Measurements from ENCODE around the gene STEEP1. TPM values are rescaled to one million over a fixed set of nuclear protein-coding genes. Genes with fewer than 3 reads are reported as not detected.

STEEP1 gene
- total and polyA plus RNA-seq, 2 of the 13 experiments (the other 11 are each of a cell fraction or from before 2014, with no cell fraction given) = 7.7 to 23.1 TPM

GRCh38 chrX:119602701-119603255, 37.6 kb upstream of the STEEP1 start (continued):
- TF ChIP-seq ZNF704 (CRISPR knock-in tag; IDR thresholded peaks at IDR 0.05; ENCODE audit: borderline replicate concordance) (no peak), ZNF558 (CRISPR knock-in tag; IDR thresholded peaks at IDR 0.05; ENCODE audit: borderline replicate concordance) (no peak), ZFP62 (CRISPR knock-in tag; IDR thresholded peaks at IDR 0.05) (no peak), ZNF547 (CRISPR knock-in tag; IDR thresholded peaks at IDR 0.05) (no peak), ZNF562 (CRISPR knock-in tag; IDR thresholded peaks at IDR 0.05; ENCODE audit: borderline replicate concordance) (no peak), ZNF3 (CRISPR knock-in tag; IDR thresholded peaks at IDR 0.05) (no peak), FOXO1 (CRISPR knock-in tag; IDR thresholded peaks at IDR 0.05) (no peak), ZNF432 (CRISPR knock-in tag; IDR thresholded peaks at IDR 0.05; ENCODE audit: borderline replicate concordance) (no peak), FOXC1 (CRISPR knock-in tag; IDR thresholded peaks at IDR 0.05; ENCODE audit: borderline replicate concordance) (no peak), ATF2 (CRISPR knock-in tag; IDR thresholded peaks at IDR 0.05) (no peak), ZNF570 (CRISPR knock-in tag; IDR thresholded peaks at IDR 0.05; ENCODE audit: borderline replicate concordance) (no peak)

- H3K4me2 ChIP-seq (ENCODE audit: low read depth, low read length) = no peak overlapping the region
- H3K9me3 ChIP-seq (ENCODE audit: low read length) = no peaks in the 10 kb centered on the region
- DNase-seq (ENCODE audit: low spot score) (no peak), FAIRE-seq (no peak), ATAC-seq (no peak)
- H3K27me3 ChIP-seq (ENCODE audit: control insufficient read depth in 1 of 2, insufficient read depth in 2 of 2, low read length in 2 of 2) = no peaks in the 10 kb centered on the region
- ChIA-PET CTCF (ENCODE audit: low intra/inter-chr PET ratio, low total read pairs) (no interaction called here), POLR2A (no interaction called here)
- 96% methylated on average over 5 of the region's 5 CpGs for WGBS (ENCODE audit: low lambda C conversion rate)
- BruUV-seq (replicated peaks) = TSS peak; percentile 24
- in situ Hi-C loops (cut with HindIII; ENCODE audit: extremely low pct_ligation_motif_present, low pct_unique_long_range_greater_than_20kb) = no loop called here
- H3K79me2 ChIP-seq (ENCODE audit: insufficient read depth, low read length) = no peaks in the 10 kb centered on the region
- no peak overlapping the region for H3K9ac ChIP-seq (ENCODE audit: insufficient read depth, low read depth, low read length)
- no peak overlapping the region for H2AFZ ChIP-seq (ENCODE audit: low read length)
- H3K36me3 ChIP-seq (replicated peaks in 1 of 2; ENCODE audit: control insufficient read depth in 1 of 2, insufficient read depth in 2 of 2, low read length in 2 of 2) = peaks cover 2 to 32% of the 10 kb centered on the region in 2 experiments; a peak in 3 of 5 replicates
- H3K27ac ChIP-seq (ENCODE audit: extremely low read length, insufficient read depth, low read length) = no peak overlapping the region
- H3K4me3 ChIP-seq (replicated peaks in 1 of 3; ENCODE audit: insufficient read depth in 1 of 3, low read depth in 2 of 3, low read length in 3 of 3) = no peak overlapping the region
- H4K20me1 ChIP-seq (ENCODE audit: insufficient read depth, low read length) = no peaks in the 10 kb centered on the region
- intact Hi-C loops (cut with micrococcal nuclease; ENCODE audit: unreplicated experiment) = no loop called here
- no peaks in the 10 kb centered on the region for H3K4me1 ChIP-seq (ENCODE audit: insufficient read depth, low read length)
- no peak for TF ChIP-seq PATZ1 (CRISPR knock-in tag; IDR thresholded peaks at IDR 0.05)
- TF ChIP-seq CEBPB (IDR thresholded peaks at IDR 0.05; ENCODE audit: borderline replicate concordance, low read depth, low read length) = no peak
- TF ChIP-seq ELF4 (CRISPR knock-in tag; IDR thresholded peaks at IDR 0.05; ENCODE audit: borderline replicate concordance) = no peak
- no peak for TF ChIP-seq ETV6 (CRISPR knock-in tag; conservative IDR thresholded peaks at IDR 0.05)
- TF ChIP-seq ZNF780A (CRISPR knock-in tag; IDR thresholded peaks at IDR 0.05) = no peak
- TF ChIP-seq NR2F1 (CRISPR knock-in tag; IDR thresholded peaks at IDR 0.05) = no peak
- no peak for TF ChIP-seq KDM1A (CRISPR knock-in tag; IDR thresholded peaks at IDR 0.05)
- no peak for TF ChIP-seq HMGA1 (CRISPR knock-in tag; conservative IDR thresholded peaks at IDR 0.05)
- TF ChIP-seq ZNF75D (CRISPR knock-in tag; IDR thresholded peaks at IDR 0.05; ENCODE audit: borderline replicate concordance) = no peak
- no peak for TF ChIP-seq BRD4 (CRISPR knock-in tag; IDR thresholded peaks at IDR 0.05)
- no peak for TF ChIP-seq ZNF674 (CRISPR knock-in tag; IDR thresholded peaks at IDR 0.05; ENCODE audit: low read depth)
These were observed 24.6 kb upstream of the STEEP1 start for GRCh38 chrX:119589810-119590209.

Measured in HepG2 (cell line).